ENCODE results near the gene DNAJC27. TPM values are rescaled to one million over a fixed set of nuclear protein-coding genes. Genes with fewer than 3 reads are reported as not detected.

Gene DNAJC27
- total RNA-seq, 6 donors from 2014 or later, result 4.4 to 16.8 (median 7.7) TPM

- no peaks in the 10 kb centered on the region for H3K9me3 ChIP-seq
- H3K4me1 ChIP-seq, result peaks cover 0 to 9% (median 5%) of the 10 kb centered on the region in 4 donors
- TF ChIP-seq POLR2A (IDR thresholded peaks at IDR 0.05) (no peak), POLR2AphosphoS5 (IDR thresholded peaks at IDR 0.05) (peak in 1 of 2 donors; percentile 6)
- ATAC-seq (ENCODE audit: low FRiP score in 2 of 2) (peak in 1 of 2 donors; percentile 18), DNase-seq (peak in 1 of 2 donors; percentile 48)
- peak overlapping the region; percentile 62 to 79 (median 73) for H3K4me3 ChIP-seq
- WGBS, 2 donors, result 0% methylated on average over 19 of the region's 19 CpGs
- H3K36me3 ChIP-seq, result no peaks in the 10 kb centered on the region
- H3K27me3 ChIP-seq, result no peaks in the 10 kb centered on the region
- peak overlapping the region; percentile 97 to 99 (median 98) for H3K27ac ChIP-seq
Measured at GRCh38 chr2:24972315-24972961, 683 bp upstream of the DNAJC27 start.

- DNase-seq (peak in 1 of 2 donors; percentile 32), ATAC-seq (ENCODE audit: low FRiP score in 2 of 2) (peak; percentile 5 to 11)
- Histone ChIP-seq H3K27me3 (no peaks in the 10 kb centered on the region), H3K36me3 (peaks cover 0 to 12% (median 4%) of the 10 kb centered on the region in 4 donors), H3K4me3 (peak overlapping the region; percentile 62 to 79 (median 73)), H3K4me1 (peaks cover 0 to 9% (median 5%) of the 10 kb centered on the region in 4 donors), H3K9me3 (no peaks in the 10 kb centered on the region), H3K27ac (peak overlapping the region; percentile 97 to 99 (median 98))
- TF ChIP-seq POLR2AphosphoS5 (IDR thresholded peaks at IDR 0.05) (no peak), POLR2A (IDR thresholded peaks at IDR 0.05) (peak in 1 of 4 donors; percentile 54)
- 0 to 1% methylated on average over 21 to 23 of the region's 23 CpGs for WGBS, 2 donors
Measured at GRCh38 chr2:24971286-24971535, 544 bp downstream of the DNAJC27 start.

- H3K27ac ChIP-seq, result peak overlapping the region; percentile 97 to 99 (median 98)
- H3K4me1 ChIP-seq, result peaks cover 0 to 9% (median 4%) of the 10 kb centered on the region in 4 donors
- no peaks in the 10 kb centered on the region for H3K9me3 ChIP-seq
- H3K4me3 ChIP-seq, result peak overlapping the region; percentile 62 to 79 (median 73)
- WGBS, 2 donors, result 66 to 67% methylated on average over 27 of the region's 27 CpGs
- peaks cover 0 to 17% (median 6%) of the 10 kb centered on the region in 4 donors for H3K36me3 ChIP-seq
- H3K27me3 ChIP-seq, result no peaks in the 10 kb centered on the region
- TF ChIP-seq CTCF (IDR thresholded peaks at IDR 0.05), result no peak
- TF ChIP-seq POLR2AphosphoS5 (IDR thresholded peaks at IDR 0.05), result no peak
- TF ChIP-seq EP300 (IDR thresholded peaks at IDR 0.05), result no peak
- TF ChIP-seq POLR2A (IDR thresholded peaks at IDR 0.05), result no peak
- DNase-seq, result peak in 1 of 2 donors; percentile 22
- no peak for ATAC-seq (ENCODE audit: low FRiP score in 2 of 2)
Measured at GRCh38 chr2:24970483-24971285, 1.1 kb downstream of the DNAJC27 start.

GRCh38 chr2:24969784-24970183, 2.0 kb downstream of the DNAJC27 start:
- TF ChIP-seq EP300 (IDR thresholded peaks at IDR 0.05) (no peak), POLR2A (IDR thresholded peaks at IDR 0.05) (no peak), CTCF (IDR thresholded peaks at IDR 0.05) (no peak), POLR2AphosphoS5 (IDR thresholded peaks at IDR 0.05) (no peak)
- H3K27me3 ChIP-seq, result no peaks in the 10 kb centered on the region
- ATAC-seq (ENCODE audit: low FRiP score in 2 of 2), result no peak
- WGBS, 2 donors, result 35 to 58% methylated on average over 1 of the region's 1 CpG
- DNase-seq, result no peak
- H3K36me3 ChIP-seq, result peaks cover 0 to 26% (median 9%) of the 10 kb centered on the region in 4 donors
- H3K4me1 ChIP-seq, result peaks cover 0 to 9% (median 2%) of the 10 kb centered on the region in 4 donors
- H3K4me3 ChIP-seq, result no peak overlapping the region
- H3K9me3 ChIP-seq, result no peaks in the 10 kb centered on the region
- no peak overlapping the region for H3K27ac ChIP-seq

- ATAC-seq (ENCODE audit: low FRiP score in 2 of 2), result no peak
- 76 to 94% methylated on average over 1 of the region's 1 CpG for WGBS, 2 donors
- TF ChIP-seq CTCF (IDR thresholded peaks at IDR 0.05), result no peak
- TF ChIP-seq EP300 (IDR thresholded peaks at IDR 0.05), result no peak
- TF ChIP-seq POLR2A (IDR thresholded peaks at IDR 0.05), result no peak
- TF ChIP-seq POLR2AphosphoS5 (IDR thresholded peaks at IDR 0.05), result no peak
Measured at GRCh38 chr2:24961903-24962302, 9.9 kb downstream of the DNAJC27 start.

More at GRCh38 chr2:24961903-24962302, 9.9 kb downstream of the DNAJC27 start:
- Histone ChIP-seq H3K4me3 (no peak overlapping the region), H3K27me3 (no peaks in the 10 kb centered on the region), H3K9me3 (no peaks in the 10 kb centered on the region), H3K36me3 (peaks cover under 1 to 85% (median 23%) of the 10 kb centered on the region in 4 donors), H3K27ac (no peak overlapping the region), H3K4me1 (no peaks in the 10 kb centered on the region)
- DNase-seq, result no peak

Measured in upper lobe of left lung (tissue), 6 donors.